ENCODE measurements around the gene KPNA6.

GRCh38 chr1:32105338-32105737 lies 2.5 kb upstream of the KPNA6 start:
- TF ChIP-seq CTCF (IDR thresholded peaks at IDR 0.05; ENCODE audit: insufficient read depth, low read length): no peak
- TF ChIP-seq POLR2AphosphoS5 (IDR thresholded peaks at IDR 0.05; ENCODE audit: low read depth): no peak
- no peak for TF ChIP-seq REST (IDR thresholded peaks at IDR 0.05; ENCODE audit: insufficient replicate concordance, low read depth)
- TF ChIP-seq GABPA (IDR thresholded peaks at IDR 0.05; ENCODE audit: low read depth): no peak
